BLaER1 (cell line): ENCODE results near the gene ZCCHC24.
A peak's percentile ranks its signal among the peaks of the same experiment; 100 is the strongest.

Experiments used
- H3K27ac ChIP-seq: shearing (Covaris generic); formaldehyde crosslinking; 2 replicates; pipeline ENCODE4 v1.8.1; 2022
- H3K27me3 ChIP-seq: shearing (Covaris generic); formaldehyde crosslinking; 2 replicates; pipeline ENCODE4 v1.8.1; 2022
- H3K36me3 ChIP-seq: shearing (Covaris generic); formaldehyde crosslinking; 2 replicates; pipeline ENCODE4 v1.8.1; 2022
- H3K4me1 ChIP-seq: shearing (Covaris generic); formaldehyde crosslinking; 2 replicates; pipeline ENCODE4 v1.8.1; 2022
- H3K4me2 ChIP-seq: shearing (Covaris generic); formaldehyde crosslinking; 2 replicates; pipeline ENCODE4 v1.8.1; 2022
- H3K4me3 ChIP-seq: shearing (Covaris generic); formaldehyde crosslinking; 2 replicates; pipeline ENCODE4 v1.8.1; 2022
- H3K9ac ChIP-seq: shearing (Covaris generic); formaldehyde crosslinking; 2 replicates; pipeline ENCODE4 v1.8.1; 2022
- H3K9me3 ChIP-seq: shearing (Covaris generic); formaldehyde crosslinking; 2 replicates; pipeline ENCODE4 v1.8.1; 2022
- H4K20me1 ChIP-seq: shearing (Covaris generic); formaldehyde crosslinking; 2 replicates; pipeline ENCODE4 v1.8.1; 2022
- Cebpa-rat ChIP-seq: shearing (Covaris generic); IDR thresholded peaks from 2 replicates; pipeline ENCODE4 v1.8.1; 2022

ZCCHC24 gene

GRCh38 chr10:79440281-79440680, 5.1 kb downstream of the ZCCHC24 start:
- Histone ChIP-seq H3K27ac (no peak overlapping the region), H3K9me3 (no peaks in the 10 kb centered on the region), H3K36me3 (peaks cover 11% of the 10 kb centered on the region; the same call in 1 of the 2 replicates), H3K4me2 (no peak overlapping the region), H4K20me1 (peaks cover 88% of the 10 kb centered on the region), H3K27me3 (no peaks in the 10 kb centered on the region), H3K4me3 (no peak overlapping the region), H3K4me1 (peaks cover 53% of the 10 kb centered on the region), H3K9ac (no peak overlapping the region)
- TF ChIP-seq Cebpa-rat = no peak

GRCh38 chr10:79438699-79439085, 6.7 kb downstream of the ZCCHC24 start:
- H3K9ac ChIP-seq = no peak overlapping the region
- no peak overlapping the region for H3K4me2 ChIP-seq
- H3K9me3 ChIP-seq = no peaks in the 10 kb centered on the region
- peaks cover 90% of the 10 kb centered on the region for H4K20me1 ChIP-seq
- H3K4me3 ChIP-seq = no peak overlapping the region
- no peak overlapping the region for H3K27ac ChIP-seq
- no peak for TF ChIP-seq Cebpa-rat
- H3K36me3 ChIP-seq = peaks cover 11% of the 10 kb centered on the region; the same call in 1 of the 2 replicates
- peaks cover 63% of the 10 kb centered on the region for H3K4me1 ChIP-seq
- no peaks in the 10 kb centered on the region for H3K27me3 ChIP-seq

- peak overlapping the region; percentile 18; the same call in 1 of the 2 replicates for H3K4me2 ChIP-seq
- H3K9ac ChIP-seq = no peak overlapping the region
These were observed 7.3 kb downstream of the ZCCHC24 start for GRCh38 chr10:79438021-79438698.

GRCh38 chr10:79437111-79437814, 8.2 kb downstream of the ZCCHC24 start:
- H3K36me3 ChIP-seq = peaks cover 15% of the 10 kb centered on the region
- no peak overlapping the region for H3K27ac ChIP-seq
- no peaks in the 10 kb centered on the region for H3K27me3 ChIP-seq
- no peak overlapping the region for H3K9ac ChIP-seq
- peaks cover 56% of the 10 kb centered on the region for H3K4me1 ChIP-seq
- H3K4me2 ChIP-seq = no peak overlapping the region; the same call in 1 of the 2 replicates
- H3K4me3 ChIP-seq = no peak overlapping the region
- peaks cover 80% of the 10 kb centered on the region for H4K20me1 ChIP-seq
- no peak for TF ChIP-seq Cebpa-rat
- no peaks in the 10 kb centered on the region for H3K9me3 ChIP-seq

More at GRCh38 chr10:79438021-79438698, 7.3 kb downstream of the ZCCHC24 start:
- Histone ChIP-seq H4K20me1 (peaks cover 89% of the 10 kb centered on the region), H3K9me3 (no peaks in the 10 kb centered on the region), H3K4me3 (no peak overlapping the region), H3K4me1 (peaks cover 63% of the 10 kb centered on the region), H3K27me3 (no peaks in the 10 kb centered on the region), H3K36me3 (peaks cover 11% of the 10 kb centered on the region; the same call in 1 of the 2 replicates), H3K27ac (0 out of 2 replicates have a peak overlapping the region, but pooled peaks have one; percentile 0)
- no peak for TF ChIP-seq Cebpa-rat

- Histone ChIP-seq H3K4me3 (no peak overlapping the region), H3K27me3 (no peaks in the 10 kb centered on the region), H3K27ac (no peak overlapping the region), H3K9me3 (no peaks in the 10 kb centered on the region), H3K4me1 (peaks cover 52% of the 10 kb centered on the region), H3K9ac (no peak overlapping the region), H3K36me3 (peaks cover 19% of the 10 kb centered on the region), H3K4me2 (no peak overlapping the region), H4K20me1 (peaks cover 80% of the 10 kb centered on the region)
- TF ChIP-seq Cebpa-rat = no peak
These were observed 8.6 kb downstream of the ZCCHC24 start for GRCh38 chr10:79436850-79437103.

- Histone ChIP-seq H3K4me3 (no peak overlapping the region), H4K20me1 (peaks cover 76% of the 10 kb centered on the region), H3K4me2 (no peak overlapping the region), H3K27me3 (no peaks in the 10 kb centered on the region), H3K9me3 (no peaks in the 10 kb centered on the region), H3K27ac (no peak overlapping the region; the same call in 1 of the 2 replicates), H3K4me1 (peaks cover 48% of the 10 kb centered on the region), H3K36me3 (peaks cover 22% of the 10 kb centered on the region), H3K9ac (no peak overlapping the region)
- TF ChIP-seq Cebpa-rat = no peak
These were observed 9.2 kb downstream of the ZCCHC24 start for GRCh38 chr10:79436066-79436849.

GRCh38 chr10:79435271-79436065, 10.0 kb downstream of the ZCCHC24 start:
- Histone ChIP-seq H3K9ac (no peak overlapping the region), H3K9me3 (no peaks in the 10 kb centered on the region), H3K36me3 (peaks cover 27% of the 10 kb centered on the region), H3K4me2 (no peak overlapping the region), H3K4me1 (peaks cover 48% of the 10 kb centered on the region), H3K27ac (peak overlapping the region; percentile 24; the same call in 1 of the 2 replicates), H3K4me3 (no peak overlapping the region), H4K20me1 (peaks cover 68% of the 10 kb centered on the region), H3K27me3 (no peaks in the 10 kb centered on the region)
- TF ChIP-seq Cebpa-rat = no peak

GRCh38 chr10:79434821-79435251, 10.6 kb downstream of the ZCCHC24 start:
- Histone ChIP-seq H4K20me1 (peaks cover 62% of the 10 kb centered on the region), H3K4me3 (no peak overlapping the region)

GRCh38 chr10:79434223-79434687, 11.2 kb downstream of the ZCCHC24 start:
- Histone ChIP-seq H3K36me3 (peaks cover 33% of the 10 kb centered on the region), H3K4me2 (peak overlapping the region; percentile 26)
- TF ChIP-seq Cebpa-rat = no peak

More at GRCh38 chr10:79434821-79435251, 10.6 kb downstream of the ZCCHC24 start:
- Histone ChIP-seq H3K27me3 (no peaks in the 10 kb centered on the region), H3K36me3 (peaks cover 28% of the 10 kb centered on the region), H3K9ac (no peak overlapping the region), H3K4me1 (peaks cover 48% of the 10 kb centered on the region), H3K9me3 (no peaks in the 10 kb centered on the region), H3K4me2 (no peak overlapping the region), H3K27ac (no peak overlapping the region)
- TF ChIP-seq Cebpa-rat = no peak

More at GRCh38 chr10:79434223-79434687, 11.2 kb downstream of the ZCCHC24 start:
- Histone ChIP-seq H3K27ac (no peak overlapping the region), H3K9me3 (no peaks in the 10 kb centered on the region), H3K4me1 (peaks cover 48% of the 10 kb centered on the region), H3K27me3 (no peaks in the 10 kb centered on the region), H4K20me1 (peaks cover 56% of the 10 kb centered on the region), H3K4me3 (no peak overlapping the region), H3K9ac (no peak overlapping the region)
